Myocyte (in vitro differentiated cells): Measurements from ENCODE around the gene AP1M1. TPM values are rescaled to one million over a fixed set of nuclear protein-coding genes. Genes with fewer than 3 reads are reported as not detected.

Experiments used
- DNase-seq: peaks from one replicate; pipeline ENCODE4 v3.0.0-alpha.2; 2012; ENCODE audit warnings: low read depth
- total RNA-seq: library from RNA; depleted of rRNA; stranded (reverse); fragments of >200 nt; gene quantifications from 2 replicates; pipeline ENCODE4 v1.2.3, GENCODE V29; 2014

AP1M1 gene
- total RNA-seq, 1 donor from 2014 or later = 82.6 TPM

DNA sequence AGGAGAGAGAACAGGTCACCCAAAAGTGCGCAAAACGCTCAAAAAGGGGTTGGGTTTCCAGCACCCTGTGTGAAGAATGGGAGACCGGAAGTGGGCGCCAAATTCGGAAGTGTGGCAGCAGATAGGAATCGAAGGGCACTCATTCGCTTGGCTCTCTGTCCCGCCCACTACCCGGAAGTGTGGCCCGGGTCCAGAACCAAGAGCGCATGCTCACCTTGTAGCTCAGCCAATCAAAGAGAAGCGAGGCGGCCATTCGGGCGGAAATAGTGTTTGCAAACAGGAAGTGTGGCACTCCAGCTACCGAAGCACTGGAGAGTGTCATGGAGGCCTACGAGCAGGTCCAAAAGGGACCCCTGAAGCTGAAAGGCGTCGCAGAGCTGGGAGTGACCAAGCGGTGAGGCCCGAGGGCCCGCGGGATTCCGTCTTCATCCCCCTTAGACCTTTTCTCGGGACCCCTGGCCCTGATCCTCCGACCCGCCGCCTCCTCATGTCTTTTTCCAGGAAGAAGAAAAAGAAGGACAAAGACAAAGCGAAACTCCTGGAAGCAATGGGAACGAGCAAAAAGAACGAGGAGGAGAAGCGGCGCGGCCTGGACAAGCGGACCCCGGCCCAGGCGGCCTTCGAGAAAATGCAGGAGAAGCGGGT is 12.5 kb upstream of the AP1M1 start, which contains the start of gene FAM32A:
Gene FAM32A (plus strand): TSS at position 288 of the 645 bp plus-strand sequence. CDS start 33 bp downstream, at position 321.
- DNase-seq = peak; percentile 100

DNA sequence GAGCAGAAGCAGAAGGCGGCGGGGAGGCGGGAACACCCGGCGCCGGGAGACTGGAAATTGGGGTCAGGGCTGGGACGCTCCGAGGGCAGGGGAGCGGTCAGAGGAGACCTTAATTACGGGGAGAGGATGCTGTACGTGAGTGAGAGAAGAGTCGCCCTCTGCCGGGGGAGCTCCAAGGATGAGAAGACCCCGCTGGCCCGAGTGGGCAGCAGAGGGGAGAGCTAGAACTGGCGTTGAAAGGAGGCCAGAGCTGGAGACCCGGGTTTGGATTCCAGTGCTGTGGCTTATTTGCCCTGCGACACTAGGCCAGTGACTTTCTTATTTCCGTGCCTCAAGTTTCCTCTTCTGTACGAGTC is 12.0 kb upstream of the AP1M1 start:
- peak; percentile 70 for DNase-seq

DNA sequence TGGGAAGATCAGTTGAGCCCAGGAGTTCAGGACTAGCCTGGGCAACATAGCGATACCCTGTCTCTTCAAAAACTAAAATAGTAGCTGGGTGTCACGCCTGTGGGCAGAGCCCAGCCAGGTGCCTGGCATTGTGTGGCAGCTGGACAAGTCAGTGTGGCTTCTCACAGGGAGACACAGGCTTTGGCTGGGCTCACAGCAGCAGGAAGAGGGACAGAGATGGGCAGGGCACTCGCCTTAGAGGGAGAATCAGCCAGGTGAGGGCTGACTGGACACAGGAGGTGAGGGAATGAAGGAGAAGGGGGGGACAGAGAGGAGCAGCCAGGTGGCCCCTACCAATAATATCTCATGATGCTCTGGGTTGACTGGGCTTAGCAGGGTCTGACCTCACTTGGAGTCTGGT is 9.2 kb upstream of the AP1M1 start:
- DNase-seq = peak; percentile 52

DNA sequence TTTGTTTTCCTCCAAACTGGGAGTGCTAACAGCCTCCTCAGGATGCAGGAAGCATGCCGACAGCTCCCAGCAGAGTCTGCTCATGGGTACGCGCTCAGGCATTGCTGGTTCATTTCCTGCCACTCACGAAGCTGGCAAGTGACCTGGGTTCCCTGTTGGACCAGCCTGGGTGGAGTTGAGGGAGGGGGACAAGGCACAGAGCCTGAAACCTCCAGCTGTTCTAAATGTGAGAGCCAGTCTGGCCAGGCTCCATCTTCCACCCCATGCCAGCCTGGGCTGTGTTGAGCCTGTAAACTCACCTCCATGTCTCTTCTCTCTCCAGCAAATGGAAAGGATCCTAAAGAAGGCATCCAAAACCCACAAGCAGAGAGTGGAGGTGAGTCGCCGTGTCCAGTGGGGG is 7.5 kb upstream of the AP1M1 start:
- DNase-seq = no peak

DNA sequence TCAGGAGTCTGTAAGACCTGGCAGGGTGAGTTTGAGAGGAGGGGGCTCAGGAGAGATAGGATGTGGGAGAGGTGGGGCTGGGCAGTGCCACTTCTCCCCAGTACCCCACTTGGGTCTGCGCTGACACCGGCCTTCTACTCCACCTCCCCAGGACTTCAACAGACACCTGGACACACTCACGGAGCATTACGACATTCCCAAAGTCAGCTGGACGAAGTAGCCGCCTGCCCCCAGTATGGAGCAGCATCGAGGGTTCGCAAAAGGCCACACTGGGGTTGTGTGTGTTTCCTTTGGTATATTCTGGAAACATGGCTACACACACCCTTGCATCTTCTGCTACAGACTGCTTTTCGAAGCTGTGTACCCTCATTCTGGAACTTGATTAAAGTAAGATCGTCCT is 7.0 kb upstream of the AP1M1 start:
- no peak for DNase-seq

DNA sequence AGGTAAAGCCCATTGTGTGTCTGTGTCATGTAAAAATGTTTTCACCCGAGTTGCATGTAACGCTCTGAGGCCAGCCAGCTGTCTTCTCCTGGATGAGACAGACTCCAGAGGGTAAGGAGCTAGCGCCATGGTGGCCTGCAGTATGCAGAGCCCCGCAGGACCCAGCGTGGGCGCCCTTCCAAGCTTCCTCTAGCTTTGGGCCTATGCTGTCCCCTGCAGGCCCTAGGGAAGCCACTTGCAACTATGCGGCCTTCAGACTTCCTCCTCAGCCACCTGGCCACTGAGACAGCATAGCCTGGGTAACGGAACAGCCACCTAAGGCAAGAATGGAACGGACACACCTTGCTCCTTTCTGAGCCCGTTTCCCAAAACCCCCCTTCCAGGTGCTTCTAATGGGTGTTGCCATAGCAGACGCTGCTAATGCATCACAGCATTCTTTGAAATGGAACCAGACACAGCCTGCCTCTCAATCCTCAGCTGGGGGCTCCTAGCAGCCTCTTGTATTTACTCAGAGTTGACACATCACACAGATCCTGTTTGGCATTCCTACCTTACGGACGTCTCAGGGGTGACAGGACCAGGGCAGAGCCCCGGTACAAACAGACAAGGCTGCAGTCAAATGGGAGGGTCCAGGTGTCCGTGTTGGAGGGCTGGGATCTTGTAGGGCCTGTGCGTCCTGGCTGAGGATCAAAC is 6.3 kb upstream of the AP1M1 start:
- DNase-seq = no peak

DNA sequence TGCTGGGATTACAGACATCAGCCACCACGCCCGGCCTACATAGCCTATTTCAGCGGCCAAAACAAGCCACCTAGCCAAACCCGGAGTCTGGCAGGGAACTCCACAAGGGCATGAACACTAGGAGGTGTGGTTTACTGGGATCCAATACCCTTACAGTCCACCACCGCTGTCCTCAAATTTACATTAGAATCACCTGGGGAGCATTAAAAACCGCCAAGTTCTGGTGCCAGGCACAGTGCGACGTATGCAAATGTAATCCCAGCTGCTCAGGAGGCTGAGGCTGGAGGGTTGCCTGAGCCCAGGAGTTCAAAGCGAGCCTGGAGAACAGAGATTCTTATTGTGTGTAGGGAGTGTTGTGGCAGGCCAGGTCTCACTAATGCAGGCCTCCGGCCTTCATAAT is 4.2 kb upstream of the AP1M1 start:
- DNase-seq = no peak

DNA sequence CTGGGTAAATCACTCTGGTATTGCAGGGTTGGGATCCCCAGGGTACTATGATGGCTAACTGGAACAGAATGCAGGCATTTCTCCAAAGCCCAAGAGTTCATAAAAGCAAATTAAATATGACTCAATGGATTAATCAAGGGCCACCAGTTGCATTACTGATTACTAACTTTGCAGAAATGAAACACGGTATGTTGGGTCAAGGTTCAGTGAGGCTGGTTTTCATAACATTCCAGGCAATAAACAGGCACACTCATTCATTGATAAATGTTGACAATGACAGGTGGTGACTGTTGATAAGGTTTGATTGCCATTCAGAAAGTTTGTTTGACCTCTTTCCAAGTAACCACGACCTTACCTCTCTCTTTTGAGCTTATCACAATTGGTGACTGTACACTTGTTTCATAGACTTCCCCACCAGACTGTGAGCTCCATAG is 506 bp upstream of the AP1M1 start:
- peak; percentile 40 for DNase-seq

DNA sequence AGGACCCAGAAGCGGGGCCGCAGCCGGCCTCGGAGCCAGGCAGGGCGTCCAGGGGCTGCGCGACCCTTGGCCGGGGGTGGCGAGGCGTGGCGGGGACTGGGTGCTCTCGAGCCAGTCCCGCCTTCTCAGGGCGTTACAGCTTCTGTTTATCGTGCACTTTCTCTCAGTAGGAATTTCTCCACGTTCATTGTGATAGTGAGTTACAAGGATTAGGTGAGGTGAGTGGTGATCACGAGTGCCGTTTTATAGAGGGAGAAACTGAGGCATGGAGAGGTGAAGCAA is 600 bp downstream of the AP1M1 start:
- DNase-seq = no peak

DNA sequence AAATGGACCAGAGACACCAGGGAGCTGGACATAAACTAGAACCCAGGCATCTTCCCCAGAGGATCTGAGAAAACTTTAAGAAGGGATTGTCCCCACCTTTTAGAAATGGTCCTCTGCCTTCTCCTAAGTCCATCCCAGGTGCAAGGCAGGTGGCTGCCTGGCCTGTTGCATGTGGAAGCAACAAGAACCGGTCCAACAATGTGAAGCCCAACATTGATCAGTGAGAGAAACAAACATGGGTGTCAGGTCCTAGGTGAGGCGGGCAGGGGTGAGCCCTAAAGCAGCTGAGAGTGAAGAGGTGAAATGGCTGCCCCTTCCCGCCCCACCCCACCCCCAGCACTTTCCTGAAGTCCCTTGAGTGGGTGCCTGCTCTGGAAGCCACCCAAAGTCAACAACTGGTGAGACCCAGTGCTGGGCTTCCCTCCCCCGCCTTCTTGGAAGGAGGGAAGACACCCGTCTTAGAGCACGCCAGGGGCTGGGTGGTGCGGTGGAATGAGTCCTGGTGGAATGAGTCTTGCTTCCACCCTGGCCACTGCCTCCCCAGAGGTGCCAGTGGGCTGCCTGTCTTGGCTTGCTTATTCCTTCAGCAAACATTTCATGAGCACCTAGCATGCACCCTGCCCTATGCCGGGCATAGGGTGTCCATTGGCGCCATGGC is 1.7 kb downstream of the AP1M1 start:
- no peak for DNase-seq

DNA sequence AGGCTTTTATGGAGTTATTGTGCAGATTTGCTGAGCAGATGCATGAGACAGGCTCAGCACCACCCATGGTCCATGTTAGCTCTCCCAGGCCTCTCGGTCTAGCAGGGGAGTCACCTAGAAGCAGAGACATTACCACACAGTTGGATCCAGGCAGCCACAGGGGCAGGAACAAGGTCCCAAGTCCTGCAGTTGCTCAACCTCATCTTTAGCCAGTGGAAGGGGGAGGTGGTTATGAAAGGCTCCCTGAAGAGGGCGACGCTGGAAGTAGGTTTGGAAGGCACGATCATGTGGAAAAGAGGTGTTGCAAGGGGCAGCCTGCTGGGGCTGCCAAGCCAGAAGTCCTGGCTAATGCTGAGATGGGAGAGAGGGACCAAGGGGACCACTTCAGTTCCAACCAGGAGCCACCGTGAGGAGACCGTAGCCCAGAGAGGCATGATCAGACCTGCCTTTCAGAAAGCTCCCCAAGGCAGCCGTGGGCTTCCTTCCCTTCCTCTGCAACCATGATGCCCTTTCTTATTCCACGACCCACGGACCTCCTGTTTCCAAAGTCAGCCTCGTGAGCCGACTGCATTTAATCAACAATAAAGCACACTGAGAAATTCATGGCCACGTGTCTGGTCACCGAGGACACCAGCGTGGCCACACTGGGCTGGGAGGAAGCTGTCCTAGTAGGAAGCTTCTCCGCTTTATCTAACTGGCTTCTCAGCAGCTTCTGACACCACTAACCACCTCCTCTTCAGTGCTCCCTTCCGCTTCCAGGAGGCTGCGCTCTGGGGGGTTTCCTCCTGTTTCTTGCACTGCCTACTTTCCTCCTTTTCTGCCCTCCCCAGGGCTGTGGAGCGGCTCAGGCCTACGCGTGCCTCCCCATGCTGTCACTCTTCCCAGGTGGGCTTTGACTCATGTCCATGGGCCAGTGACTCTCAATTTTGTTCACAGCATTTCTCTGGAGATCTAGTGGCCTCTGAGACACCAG is 2.6 kb downstream of the AP1M1 start:
- no peak for DNase-seq

DNA sequence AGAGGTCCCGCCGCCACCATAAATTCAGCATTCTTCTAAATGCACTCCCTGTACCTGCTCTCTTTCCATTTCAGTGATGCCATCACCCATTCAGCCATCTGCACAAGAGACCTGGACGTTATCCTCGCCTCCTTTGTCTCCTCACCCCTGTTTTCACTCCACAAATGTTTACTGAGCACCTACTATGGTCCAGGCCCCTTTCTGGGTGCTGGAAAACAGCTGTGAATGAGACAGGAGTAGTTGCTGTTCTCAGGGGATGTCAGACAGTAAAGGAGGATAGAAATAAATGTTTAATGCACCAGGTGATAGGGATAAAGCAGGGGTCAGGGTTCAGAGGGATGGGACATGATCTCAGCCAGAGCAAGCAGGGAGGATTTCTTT is 3.3 kb downstream of the AP1M1 start:
- DNase-seq = no peak

DNA sequence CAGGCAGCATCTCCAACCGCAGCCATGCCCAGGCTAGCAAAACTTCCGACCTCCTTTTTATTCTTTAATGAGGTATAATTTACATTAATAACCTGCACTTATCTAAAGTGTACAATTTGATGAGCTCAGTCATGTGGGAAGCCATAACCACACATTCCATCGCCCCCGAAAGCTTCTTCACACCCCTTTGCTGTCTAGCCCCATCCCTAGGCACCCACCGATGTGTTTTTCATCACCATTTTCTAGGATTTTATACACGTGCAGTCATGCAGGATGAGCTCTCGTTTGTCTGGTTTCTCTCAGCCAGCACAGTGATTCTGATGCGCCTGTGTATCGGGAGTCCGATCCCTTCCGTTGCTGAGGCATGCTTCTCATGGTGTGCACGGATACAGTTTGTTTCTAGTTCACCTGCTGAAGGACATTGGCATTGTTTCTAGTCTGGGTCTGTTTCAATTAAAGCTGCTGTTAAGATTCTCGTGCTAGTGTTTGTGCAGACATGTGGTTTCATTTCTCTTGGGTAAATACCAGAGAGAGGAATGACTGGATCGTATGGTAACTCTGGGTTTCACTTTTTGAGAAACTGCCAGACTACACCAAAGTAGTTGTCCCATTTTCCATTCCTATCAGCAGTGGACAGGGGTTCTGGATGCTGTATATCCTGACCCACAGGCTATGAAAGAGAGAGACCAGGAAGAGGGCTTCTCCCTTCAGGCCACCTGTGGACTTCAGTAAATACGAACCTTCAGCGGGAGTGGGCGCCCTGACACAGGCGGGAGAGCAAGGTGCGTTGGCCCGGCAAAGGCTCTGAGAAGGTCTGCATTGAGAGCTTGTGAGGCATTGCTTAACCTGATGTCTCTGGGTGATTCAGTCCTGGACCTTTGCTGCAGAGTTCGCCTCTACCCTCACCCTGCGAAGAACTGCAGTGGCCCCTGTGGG is 4.9 kb downstream of the AP1M1 start:
- no peak for DNase-seq

DNA sequence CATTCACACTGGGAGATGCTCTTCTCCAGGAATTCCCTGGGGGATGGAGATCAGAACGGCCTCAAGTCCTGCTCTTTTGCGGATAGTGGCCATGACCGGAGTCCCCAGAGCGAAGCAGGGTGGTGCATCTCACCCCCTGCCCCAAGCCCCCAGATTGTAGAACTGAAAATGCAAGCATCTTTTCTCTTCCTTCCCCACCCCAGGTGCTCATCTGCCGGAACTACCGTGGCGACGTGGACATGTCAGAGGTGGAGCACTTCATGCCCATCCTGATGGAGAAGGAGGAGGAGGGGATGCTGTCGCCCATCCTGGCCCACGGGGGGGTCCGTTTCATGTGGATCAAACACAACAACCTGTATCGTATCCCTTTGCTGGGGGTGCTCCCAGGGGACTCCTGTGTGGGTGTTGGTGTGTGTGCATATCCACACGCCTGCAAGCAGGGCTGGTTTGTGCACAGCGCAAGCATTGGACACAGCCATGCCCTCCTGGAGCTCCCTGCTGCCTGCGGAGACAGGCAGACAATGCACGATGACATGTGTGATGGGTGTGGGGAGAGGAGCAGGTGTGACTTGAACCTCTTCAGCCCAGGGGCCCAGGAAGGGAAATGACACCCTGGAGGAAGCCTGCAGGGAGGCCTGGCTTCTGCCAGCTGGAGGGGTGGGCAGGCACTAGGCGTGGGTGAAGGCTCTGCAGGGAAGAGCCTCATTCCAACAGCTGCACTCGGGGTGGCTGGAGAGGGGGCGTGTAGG is 5.7 kb downstream of the AP1M1 start:
- peak; percentile 38 for DNase-seq

DNA sequence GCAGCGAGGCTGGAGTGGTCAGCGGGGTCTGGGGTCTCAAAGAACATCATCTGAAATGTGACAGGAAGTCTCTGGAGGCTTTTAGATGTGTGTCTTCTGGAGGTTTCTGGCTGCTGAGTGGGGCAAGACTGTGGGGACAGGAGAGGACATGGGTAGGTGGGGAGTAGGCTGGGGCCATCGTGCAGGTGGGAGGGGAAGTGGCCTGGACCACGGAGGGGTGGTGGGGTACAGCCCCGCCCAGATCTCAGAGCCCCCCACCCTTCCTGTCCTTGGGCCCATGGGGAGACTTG is 6.2 kb downstream of the AP1M1 start:
- DNase-seq = no peak

DNA sequence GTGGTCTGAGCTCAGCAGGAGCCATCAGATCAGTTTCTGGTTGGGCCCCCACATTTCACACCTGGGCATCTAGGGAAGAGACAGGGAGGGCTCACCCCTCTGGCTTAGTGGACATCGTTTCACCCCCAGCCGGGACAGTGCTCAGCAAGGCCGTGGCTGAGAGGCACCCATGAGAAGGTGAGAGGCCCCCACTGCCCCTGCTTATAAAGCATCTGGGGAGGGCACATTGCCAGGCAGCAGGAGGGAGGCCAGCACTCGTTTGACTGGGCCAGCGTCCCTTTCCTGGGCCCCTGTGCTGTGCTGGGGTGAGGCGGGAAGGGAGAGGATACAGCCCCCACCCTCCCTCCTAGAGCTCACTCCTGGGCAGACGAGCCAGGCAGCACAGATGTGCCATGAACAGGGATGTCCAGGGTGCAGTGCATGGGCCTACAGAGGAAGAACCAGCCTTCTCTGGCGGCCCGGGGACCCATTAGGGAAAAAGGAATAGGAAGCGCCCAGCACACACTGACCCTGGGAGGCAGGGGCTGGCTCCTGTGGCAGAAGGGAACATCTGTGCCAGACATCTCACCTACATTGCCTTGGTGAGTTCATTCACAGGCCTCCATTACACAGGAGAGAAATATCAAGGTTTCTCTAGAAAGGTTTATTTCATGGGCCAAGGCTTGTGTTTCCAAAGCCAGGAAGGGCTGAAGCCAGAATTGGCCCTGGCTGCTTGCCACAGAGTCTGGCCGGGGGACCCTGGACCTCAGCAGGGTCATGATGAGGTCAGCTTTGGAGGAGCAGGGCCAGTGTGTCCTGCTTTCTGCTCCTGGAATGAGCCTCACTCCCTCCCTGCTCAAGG is 7.7 kb downstream of the AP1M1 start:
- no peak for DNase-seq

DNA sequence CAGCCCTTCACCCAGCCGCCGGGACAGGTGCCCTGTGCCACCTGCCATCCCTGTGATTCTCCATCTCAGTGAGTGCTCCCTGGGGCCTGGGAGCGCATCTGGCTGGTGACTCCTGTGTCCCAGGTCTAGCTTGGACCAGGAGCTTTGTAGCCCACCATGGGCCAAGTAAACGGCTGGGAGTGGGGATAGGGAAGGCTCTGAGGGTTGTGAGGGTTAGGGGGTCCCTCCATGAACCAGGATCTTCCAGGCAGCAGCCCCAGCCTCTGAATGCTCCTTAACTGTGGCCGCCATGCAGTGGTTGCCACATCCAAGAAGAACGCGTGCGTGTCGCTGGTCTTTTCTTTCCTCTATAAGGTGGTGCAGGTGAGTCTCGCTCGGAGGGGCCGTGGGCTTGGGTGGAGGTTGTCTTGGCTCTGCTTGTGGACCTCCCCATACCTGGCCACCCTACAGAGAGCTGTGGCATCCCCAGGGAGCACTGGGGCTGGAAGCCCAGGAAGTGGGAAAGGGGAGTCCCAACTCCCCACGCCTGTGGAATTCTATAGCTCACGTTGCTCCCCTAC is 8.4 kb downstream of the AP1M1 start:
- no peak for DNase-seq

DNA sequence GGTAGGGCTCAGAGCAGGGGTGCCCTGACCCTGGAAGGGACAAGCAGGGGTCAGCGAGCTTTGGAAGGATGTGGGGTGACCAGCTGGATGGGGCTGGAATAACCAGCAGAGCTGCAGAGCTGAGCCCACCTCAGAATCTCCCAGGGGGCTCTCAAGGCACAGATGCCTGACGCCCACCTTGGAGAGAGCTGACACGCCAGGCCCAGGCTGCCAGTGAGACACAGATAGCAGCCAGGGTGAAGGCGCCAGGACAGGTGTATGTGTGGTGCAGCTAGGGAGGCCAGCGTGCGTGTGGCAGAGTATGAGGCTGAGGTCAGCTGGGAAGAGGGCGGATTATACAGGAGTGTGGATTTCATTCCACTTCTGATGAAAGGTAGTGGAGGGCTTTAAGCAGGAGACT is 8.9 kb downstream of the AP1M1 start:
- no peak for DNase-seq

DNA sequence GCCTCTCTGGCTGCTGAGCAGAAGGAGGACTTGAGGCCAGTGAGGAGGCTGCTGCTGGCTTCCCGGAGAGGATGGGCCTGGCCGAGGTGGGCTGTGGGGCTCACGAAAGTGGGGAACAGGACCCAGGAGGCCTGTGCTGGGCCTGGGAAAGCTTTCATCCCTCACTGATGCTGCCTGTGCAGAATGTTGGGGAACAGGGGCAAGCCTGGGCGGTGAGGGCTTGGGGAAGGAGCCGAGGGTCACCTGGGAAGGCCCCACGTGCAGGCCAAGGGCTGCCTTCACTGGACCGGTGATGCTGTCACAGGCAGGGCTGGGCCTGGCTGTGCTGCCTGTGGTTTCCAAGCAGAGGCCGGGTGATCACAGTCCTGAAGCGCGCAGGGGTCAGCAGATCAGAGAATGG is 9.4 kb downstream of the AP1M1 start:
- DNase-seq = no peak
